Activated CD4-positive, CD25-positive, alpha-beta regulatory T cell treated with anti-CD3 and anti-CD28 coated beads, Interleukin-2, amount 50 U/mL, for 72 hours (primary cell): ENCODE data around the gene ADAM12.

Experiments used
- DNase-seq: peaks from one replicate; pipeline ENCODE4 v3.0.0; 2021

ADAM12 gene

DNA sequence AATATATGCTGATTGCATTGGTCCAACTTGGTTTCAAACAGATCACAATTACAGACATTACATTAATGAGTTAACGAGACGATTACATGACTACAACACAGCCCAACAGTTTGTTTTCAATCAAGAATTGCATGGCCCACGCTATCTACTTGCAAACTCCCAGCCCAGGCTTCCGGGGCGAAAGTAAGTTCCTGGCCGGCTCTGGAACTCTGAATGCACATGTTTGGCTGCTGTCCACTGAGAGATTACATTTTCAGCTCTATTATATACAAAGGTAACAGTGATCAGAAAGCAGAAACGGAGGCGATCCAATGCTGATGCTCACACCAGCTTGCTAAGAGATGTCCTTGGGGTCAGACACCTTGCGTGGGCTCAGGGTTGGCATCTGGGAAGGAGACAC, 285.6 kb downstream of the ADAM12 start:
- DNase-seq, result no peak

DNA sequence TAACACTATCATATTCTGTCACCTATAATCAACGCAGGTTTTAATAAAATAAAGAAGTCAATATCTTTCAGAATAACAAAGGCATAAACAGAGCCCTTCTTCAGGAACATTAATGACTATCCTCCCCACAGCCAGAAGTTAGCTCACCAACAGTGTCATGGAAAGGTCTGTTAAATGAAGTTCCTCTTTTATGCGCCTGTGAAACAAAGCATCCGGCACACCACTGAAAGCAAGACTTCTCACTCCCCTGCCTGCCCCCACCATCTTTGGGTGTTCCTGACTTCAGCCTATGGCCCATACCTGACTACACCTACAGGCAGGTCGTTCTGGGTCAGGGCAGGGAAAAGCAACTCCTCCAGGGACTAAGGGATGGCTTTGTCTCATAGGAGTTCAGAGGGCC, 286.5 kb downstream of the ADAM12 start:
- no peak for DNase-seq

DNA sequence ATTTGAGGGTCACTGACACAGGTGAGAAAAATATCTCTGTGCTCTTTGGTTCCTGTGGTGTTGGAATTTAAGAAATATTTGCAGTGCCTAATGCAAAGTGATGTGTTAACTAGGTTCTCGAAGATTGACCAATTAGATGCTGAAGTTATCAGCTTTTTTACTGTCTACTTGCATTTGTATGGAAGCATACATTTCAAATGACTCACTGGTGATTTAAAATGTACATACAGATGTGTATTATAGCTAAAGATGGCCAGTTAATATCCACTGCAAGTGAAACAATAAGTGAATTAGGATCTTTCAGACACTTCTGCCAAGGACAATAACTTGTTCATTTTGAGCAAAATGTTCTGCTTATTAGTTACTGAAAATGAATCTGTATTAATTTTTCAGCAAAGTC, 287.0 kb downstream of the ADAM12 start:
- no peak for DNase-seq

DNA sequence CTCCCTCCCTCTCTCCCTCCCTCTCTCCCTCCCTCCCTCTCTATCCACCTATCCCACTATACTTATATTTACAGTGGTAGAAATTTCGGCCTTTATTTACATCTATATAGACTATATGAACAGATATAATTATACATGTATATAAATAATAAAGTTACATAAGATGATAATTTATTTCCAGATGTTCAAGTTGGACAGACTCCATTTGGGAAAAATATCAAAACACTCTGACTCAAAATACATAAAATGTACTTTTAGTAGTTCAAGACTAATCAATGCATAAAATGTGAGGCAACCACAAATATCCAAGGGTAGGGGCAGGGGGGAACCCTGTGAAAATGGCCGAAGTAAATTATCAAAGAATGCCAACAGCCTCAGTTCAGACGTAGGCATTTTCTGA, 288.9 kb downstream of the ADAM12 start:
- DNase-seq, result no peak

DNA sequence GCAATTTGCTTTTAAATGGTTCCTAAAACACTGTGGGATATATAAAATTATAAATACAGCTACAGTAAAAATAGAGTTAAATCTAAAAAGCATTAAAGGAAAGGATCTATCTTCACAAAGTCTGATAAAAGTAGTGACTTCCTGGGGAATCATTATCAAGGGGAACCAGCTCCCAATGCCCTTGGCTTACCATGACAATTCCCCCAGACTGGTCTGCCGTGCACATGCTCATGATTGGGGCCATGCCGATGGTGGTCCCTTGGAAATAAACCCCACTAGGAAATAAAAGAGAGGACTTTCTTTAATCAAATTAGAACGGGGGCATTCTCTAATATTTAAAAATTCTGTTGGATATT, 290.1 kb downstream of the ADAM12 start:
- DNase-seq, result no peak

DNA sequence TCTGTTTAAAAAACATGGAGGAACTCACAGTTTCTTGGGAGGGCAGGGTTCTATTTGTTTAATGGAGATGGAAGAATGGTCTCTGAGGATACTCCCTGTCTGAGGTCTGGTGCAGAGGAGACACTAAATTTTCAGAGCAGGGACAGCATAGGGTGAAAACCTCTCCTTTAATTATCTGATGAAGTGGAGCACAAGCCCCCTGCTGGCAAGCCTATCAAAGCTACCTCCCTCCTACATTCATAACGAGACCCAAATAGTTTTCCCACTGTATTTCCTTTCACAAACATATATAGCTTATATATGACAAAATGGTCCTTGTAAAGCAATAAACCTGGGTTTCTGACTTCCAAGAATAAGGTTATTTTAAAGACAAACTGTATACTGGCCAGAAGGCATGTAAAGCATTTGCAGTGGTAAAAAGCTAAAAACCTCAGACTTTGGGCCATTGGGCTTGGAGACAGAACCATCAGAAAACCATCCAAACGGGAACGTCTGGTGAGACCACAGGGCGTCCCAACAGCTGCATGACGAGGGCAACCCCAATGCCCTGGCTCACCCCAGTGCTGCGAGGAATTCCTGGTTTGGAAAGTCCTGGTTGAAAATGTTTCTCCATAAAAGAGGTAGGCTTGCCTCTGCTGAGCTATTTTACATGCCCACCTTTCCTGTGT, 290.6 kb downstream of the ADAM12 start:
- DNase-seq, result no peak

DNA sequence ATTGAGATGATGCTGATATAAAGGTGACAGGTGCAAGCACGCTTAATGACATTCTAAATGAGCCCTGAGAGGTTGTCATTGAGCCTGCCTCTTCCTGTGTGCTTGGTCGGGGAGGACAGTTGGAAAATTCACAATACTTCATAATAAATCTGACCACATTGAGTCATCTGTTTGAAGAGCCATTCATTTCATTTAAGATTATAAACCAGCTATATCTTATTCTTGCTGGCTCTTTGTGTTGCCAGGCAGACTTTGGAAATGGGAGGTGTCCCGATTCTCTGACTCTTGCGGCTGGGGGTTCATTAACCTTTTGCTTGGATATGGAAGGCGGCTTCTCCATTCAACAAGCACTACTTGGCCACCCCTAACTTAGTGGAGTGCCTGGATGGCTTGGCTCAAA, 293.7 kb downstream of the ADAM12 start:
- DNase-seq, result no peak

DNA sequence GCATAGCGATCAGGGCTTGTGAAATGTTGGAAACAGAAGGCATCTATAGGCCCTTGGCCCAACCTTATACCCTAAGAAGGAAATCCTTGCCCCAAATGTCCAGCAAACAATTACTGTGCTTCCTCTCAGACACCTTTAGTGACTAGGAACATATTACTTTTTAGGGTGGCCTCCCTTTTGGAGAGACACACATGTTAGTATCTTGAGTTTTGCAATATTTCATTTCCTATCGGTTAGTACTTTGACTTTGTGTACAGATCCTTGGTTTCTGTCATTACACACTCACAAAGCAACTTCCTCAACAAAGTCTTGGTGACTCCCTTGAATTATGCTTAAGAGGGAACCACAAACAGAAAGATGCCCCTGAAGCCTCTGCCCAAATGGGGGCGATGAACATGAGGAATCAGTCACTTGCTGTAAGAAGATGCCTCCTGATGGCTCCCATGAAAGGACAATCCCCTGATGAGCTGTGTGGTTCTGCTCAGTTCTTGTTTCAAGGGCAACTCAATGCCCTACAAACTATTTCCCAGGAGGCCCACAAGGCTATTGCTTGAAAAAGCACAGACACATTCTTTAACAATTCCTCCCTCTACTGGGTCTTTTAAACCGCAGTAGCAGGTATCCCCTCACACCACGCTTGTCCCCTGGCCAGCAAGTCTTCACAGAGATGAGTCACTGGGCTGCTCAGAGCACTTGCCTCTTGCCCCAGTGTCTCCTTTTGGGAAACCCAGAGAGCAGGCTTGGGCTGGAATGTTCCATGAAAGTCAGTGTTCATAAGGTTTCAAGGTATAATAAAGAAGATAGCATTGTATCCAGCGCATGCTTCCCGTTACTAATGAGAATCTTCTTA, 295.7 kb downstream of the ADAM12 start:
- no peak for DNase-seq

DNA sequence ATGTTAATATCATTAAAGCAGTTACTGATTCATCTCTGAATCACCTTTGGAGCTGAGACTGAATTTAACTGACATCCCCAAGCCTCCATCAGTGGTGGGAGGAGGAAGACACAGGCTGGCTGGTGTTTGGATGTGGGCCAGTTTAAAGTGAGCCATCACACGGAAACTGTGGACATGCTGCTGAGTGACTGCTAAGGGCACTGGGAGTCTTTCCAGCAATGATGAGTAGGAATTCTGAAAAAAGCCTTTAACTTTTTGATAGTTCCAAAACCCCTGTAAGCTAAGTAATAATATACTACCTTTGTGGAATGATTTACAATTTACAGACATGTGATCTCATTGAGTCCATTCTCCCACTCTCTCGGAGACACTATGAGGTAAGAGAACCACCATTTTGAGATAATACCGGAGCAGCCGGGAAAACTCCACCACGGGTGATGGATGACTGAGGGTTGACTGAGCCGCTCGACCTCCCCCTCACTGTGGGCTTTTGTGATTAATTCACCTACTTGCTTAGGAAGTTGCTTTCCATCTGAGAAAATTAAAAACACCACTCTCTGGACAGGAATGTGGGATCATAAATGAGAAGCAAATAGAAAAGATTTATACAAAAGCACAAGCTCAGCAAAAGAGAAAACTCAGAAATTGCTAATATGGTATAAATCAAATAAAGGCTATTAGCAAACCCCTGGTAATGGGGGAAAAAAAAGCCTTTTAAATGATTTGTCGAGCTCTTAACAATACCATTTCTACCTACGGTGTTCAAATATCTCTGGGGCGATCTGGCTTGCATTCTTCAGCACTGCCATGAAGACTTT, 297.2 kb downstream of the ADAM12 start:
- DNase-seq, result no peak

DNA sequence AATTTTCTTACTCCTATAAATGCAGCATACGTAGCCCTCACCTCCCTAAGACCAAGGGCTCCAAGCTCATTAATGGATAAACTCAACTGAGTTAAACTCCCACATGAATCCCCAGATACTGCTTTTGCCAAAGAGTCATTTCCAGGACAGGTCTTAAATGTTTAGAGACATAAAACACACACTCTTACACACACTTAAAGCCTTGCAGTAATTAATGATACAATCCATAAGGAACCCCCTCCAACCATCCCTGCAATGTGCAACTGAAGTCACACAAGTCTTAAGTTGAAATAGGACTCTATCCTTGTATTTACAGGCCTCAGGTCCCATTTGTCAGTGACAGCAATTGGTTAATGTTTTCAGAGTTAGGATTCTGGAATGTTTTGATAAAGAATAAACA, 297.8 kb downstream of the ADAM12 start:
- no peak for DNase-seq

DNA sequence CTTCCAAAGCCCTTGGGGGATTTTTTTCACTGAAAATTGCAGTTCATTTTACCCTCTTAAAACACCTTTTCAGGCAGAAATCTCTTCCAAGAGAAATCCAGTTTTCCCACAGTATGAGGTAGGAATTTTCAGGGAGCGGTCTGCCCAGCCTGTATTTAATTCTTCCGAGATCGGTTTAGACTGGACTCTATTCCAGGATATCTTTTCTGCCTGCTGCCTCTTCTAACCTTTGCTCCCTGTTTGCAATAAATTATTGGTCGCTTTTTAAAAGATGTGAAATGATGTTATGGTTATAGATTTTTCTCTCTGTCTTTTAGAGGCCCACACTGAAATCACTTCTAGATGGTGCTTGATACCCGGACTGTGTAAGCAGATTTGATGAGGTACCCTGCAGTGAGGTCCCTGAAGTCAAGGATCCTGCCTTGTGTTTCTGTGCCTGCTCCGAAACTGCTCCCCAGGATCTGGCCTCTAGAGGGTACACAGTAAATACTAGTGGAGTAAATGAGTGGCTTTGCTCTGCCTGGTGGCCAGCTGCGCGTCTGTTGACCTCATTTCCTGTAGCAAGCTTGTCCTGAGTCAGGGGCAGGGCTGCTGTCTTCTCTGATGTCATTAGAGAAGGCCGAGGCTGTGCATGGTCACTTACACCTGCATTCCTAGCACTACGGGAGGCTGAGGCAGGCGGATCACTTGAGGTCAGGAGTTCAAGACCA, 300.3 kb downstream of the ADAM12 start:
- DNase-seq, result no peak

DNA sequence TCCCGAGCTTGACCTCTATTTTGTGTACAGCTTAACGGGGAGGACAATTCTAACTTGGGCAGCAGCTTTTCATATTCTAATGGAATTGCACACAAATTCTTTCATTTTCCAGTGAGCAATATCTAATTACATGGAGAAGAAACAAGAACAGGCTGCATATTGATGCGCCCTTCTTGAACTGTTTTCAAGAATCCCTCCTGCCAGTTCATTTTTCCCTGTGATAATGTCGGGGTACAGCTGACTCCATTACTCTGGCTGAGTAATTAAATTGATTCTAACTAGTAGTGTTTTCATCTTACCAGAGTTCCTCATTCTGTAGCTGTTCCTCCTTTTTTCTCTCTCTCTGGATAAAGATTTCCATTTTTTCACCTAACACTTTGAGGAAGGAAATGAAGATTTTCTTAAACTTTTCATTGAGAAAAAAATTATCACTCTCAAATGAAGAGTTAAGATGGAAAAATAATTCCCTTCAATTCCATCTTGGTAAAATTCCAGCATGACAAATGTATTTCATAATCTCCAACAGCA, 301.1 kb downstream of the ADAM12 start:
- DNase-seq, result no peak

DNA sequence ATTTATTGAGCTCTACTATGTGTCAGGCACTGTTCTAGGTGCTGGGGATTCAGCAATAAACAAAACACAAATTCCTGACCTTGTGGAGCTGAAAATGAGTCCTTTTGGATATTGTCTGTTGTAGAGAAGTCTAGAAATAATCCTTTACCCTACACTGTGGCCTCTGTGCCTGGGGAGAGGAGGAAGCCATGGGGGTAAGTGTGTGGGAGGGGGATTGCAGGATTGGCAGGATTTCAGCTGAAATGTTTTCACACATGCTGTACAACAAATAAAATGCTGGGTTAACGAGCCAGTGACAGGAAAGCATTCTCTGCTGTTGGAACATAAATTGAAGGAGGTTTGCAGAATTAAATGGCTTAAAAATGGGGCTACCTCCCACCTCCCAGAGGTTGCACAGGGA, 302.5 kb downstream of the ADAM12 start:
- no peak for DNase-seq

DNA sequence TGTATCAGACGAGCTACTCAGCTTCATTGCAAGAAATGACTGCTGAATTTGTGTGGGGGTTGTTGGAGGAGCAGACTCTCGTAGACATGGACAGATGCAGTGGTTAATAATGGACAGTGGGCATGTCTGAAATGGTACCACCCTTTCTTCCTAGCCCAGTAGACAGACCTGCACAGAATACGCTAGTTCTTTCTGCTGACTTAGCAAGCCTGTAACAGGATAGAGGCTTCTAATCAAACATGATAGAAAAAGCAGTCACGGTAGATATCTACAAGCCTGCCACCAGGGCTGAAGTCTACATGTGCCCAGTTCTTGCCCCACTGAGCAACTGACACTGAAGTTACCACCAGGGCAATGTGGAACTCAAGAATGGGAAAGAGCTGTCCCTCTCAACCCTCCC, 303.9 kb downstream of the ADAM12 start:
- DNase-seq, result no peak

DNA sequence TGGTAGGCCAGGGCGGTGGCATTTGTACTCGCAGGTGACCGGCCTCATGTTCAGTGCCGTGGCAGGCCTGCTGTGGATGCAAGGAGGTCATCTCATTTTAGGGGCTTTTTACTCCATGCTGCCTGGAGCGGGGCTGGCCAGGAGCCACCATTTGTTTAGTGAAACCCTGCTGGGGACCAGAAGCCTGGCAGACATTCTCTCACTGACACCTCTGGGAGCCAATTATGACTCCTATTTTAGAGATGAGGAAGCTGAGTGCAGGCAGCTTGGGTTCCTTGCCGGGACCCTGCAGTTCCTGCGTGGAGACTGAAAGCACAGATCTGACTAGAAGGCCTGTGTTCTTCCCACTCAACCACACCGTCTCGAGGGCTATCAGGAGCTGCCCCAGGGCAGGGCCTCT, 305.3 kb downstream of the ADAM12 start:
- DNase-seq, result no peak

DNA sequence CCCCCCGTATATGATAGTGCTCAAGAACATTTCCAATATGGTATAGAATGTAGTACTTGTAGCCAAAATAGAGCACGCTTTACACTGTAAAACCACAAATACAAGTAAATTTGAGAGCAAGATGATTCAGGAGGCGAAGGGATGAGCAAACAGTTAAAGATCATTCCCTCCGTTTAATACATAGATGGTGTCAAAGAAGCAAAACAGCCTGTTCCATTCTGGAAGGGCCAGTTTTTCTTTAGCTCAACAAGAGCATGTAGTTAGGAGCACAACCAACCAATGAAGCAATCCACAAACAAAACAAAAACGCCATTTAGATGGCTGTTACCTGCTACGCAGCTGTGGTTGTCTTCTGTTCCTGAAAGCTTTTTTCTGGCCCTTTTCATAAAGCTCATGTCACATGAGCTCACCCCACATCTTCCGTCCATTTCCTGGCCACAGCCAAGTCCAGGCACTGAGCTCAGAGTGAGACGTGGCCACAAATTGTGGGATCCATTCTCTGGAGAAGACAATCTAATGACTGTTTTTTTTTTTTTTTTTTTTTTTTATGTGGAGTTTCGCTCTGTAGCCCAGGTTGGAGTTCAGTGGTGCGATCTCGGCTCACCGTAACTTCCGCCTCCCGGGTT, 306.3 kb downstream of the ADAM12 start:
- DNase-seq, result no peak

DNA sequence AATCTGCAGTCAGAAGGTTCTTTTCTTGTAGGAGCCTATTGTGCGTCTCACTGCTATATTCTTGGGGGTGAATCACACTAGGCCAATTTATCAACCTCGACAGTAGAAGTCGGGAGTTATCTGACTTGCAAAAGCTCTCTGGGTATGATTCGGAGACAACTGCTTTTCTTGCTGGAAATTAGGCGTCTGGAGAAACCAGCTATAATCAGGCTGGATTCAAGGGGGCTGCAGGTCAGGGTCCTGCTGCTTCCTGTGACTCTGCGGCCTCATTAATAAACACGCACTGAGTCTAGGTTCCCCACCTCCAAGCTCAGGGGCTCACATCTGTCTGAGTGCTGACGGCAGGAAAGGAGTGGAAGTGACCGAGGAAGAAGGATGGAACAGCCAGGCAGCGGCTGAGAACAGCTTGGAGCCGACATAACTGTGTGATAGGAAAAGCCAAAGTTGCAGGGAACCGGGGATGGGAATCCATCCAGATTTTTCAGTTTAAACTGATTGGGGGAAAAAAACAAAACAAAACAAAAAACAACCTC, 307.3 kb downstream of the ADAM12 start:
- DNase-seq, result no peak

DNA sequence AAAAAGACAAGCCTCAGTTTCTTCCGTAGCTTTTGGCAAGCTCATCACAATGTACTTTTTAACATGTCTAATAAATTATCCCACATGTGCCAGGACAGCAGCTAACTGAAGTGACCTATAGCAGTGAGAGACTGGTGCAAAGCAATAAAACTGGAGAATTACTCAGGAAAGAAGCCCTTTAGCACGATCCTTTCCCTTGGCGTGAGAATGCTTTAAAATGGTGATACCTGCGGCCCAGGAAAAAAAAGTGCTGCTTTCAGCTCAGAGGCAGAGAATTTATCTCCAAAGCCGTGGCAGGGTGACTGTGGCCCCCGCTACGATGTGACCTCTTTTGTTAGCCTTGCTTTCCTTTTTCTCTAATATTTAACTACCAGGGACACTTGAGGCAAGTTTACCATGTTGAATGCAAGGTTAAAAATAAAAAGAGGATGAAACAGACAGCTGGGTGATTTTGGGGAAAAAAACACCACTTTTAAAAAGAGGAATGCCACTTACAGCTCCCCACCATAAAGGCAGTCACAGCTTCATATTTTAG, 307.9 kb downstream of the ADAM12 start:
- no peak for DNase-seq

DNA sequence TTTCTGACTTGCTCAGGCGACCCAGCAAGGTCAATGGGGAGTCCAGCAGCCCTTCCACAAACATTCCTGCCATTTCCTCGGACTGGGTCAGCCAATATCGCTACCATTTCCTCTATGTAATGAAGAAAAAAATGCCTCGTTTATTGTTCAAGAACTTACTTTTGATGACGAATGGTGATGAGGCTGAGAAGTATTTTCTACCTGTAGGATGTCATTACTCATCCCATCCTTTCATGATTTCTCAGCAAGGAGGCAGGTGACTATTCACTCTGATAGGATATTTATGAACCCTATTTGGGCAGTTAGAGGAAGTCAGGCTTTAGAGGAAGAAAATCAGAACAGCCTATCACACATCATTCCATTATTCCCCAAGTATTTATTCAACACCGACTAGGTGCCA, 313.3 kb downstream of the ADAM12 start:
- no peak for DNase-seq

DNA sequence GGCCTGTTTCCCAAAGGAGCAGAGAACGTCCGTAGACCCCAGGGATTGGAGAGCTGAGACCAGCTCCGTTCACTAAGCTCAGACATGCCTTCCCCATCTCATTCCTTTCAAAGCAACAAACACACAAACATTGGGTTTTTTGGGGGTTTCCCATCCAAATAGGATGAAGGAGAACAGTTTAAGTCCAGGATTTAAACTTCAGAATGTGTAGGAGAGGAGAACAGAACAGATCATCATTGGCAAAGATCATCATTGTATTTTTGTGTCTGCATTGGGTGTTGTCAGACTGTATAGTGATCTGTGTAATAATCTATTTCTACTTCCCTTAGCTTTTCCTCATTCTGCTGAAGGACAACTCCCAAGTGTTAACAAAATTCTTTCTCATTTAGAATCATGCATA, 314.0 kb downstream of the ADAM12 start:
- no peak for DNase-seq

DNA sequence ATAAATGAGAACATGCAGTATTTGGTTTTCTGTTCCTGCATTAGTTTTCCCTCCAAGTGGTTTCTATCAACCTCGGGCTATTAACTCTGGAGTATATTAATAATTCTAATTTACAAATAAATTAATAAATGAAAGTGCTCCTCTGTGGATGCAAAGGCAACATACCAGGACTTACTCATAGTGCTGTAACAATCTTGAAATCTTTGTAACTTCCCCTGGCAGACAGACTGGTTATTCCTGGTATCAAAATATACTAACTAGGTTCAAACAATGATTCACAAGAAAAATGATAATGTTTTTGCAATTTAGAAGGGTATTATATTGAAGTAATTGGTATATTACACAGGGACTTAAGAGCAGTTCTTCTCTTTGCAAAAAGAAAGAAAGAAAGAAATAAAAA, 314.7 kb downstream of the ADAM12 start:
- no peak for DNase-seq

DNA sequence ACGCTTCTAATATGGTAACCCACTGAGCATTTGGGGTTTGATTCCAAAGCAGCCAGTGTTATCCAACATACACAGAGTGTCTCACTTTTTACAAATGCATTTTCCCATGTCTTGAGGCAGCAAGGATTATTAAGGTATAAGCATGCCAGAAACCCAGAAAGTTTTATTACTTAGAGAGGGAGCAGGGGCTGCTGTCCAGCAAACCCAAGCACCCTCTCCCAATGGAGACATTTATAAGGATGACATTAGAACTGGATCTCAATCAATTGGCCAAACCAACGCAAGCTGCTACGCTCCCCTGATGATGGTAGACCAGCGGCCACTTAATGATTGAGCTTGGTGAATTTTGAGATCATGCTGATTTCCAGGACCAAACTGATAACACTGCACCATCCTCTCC, 315.7 kb downstream of the ADAM12 start:
- no peak for DNase-seq
